T-cell (primary cell): ENCODE results near the gene TNFAIP8L1. TPM values are rescaled to one million over a fixed set of nuclear protein-coding genes. Genes with fewer than 3 reads are reported as not detected.

Experiments
- ATAC-seq, 4 experiments: fragments of 200-7000 bp in 3 of 4; fragments of 150-1000 bp in 1 of 4; cut with Tn5 transposase; replicated peaks in 1 of 4; 1 replicate in 3 of 4; 2 replicates in 1 of 4; pipeline ENCODE4 v1.10.0; 2021; ENCODE audit warnings: moderate library complexity in 3 of 4, mild to moderate bottlenecking in 2 of 4, moderate number of reproducible peaks in 1 of 4
- CTCF ChIA-PET, 2 donors: fragments of 300-600 bp; sonication (Branson Sonifier 250); formaldehyde crosslinking; loops; one replicate each; lab custom pipeline; 2022; ENCODE audit warnings: antibody characterized with exemption in 2 of 2; lab: Charles Lee
- POLR2A ChIA-PET, 2 donors: fragments of 300-600 bp; sonication (Branson Sonifier 250); formaldehyde crosslinking; loops; one replicate each; lab custom pipeline; 2022; ENCODE audit warnings: antibody characterized with exemption in 2 of 2; lab: Charles Lee
- DNase-seq, 35 experiments: peaks; one replicate each; pipeline versions ENCODE4 v3.0.0 to v3.0.0-alpha.2; 2013 to 2023
- H3K27ac ChIP-seq: one replicate; pipeline ENCODE4 v1.5.1; 2013; ENCODE audit warnings: low read length
- H3K27me3 ChIP-seq, 2 experiments: replicated peaks in 1 of 2; 1 replicate in 1 of 2; 2 replicates in 1 of 2; pipeline versions ENCODE4 v1.6.1 to v1.7.0; 2013; ENCODE audit warnings: low read length in 1 of 2, mixed read lengths in 1 of 2; ENCODE audit not compliant: control insufficient read depth in 2 of 2, insufficient read depth in 2 of 2; ENCODE audit errors: extremely low read depth in 1 of 2
- H3K36me3 ChIP-seq, 2 donors: 1 replicate in 1 of 2; 2 replicates in 1 of 2; pipeline versions ENCODE4 v1.6.1 to v1.7.0; 2013; ENCODE audit warnings: low read length in 1 of 2; ENCODE audit not compliant: control insufficient read depth in 2 of 2, insufficient read depth in 1 of 2; ENCODE audit errors: extremely low read depth in 1 of 2
- H3K4me1 ChIP-seq, 2 experiments: 1 replicate in 1 of 2; 2 replicates in 1 of 2; pipeline versions ENCODE4 v1.6.1 to v1.7.0; 2013; ENCODE audit warnings: low read length in 2 of 2, mixed read lengths in 1 of 2; ENCODE audit not compliant: insufficient read depth in 2 of 2, control insufficient read depth in 1 of 2; ENCODE audit errors: extremely low read depth in 1 of 2
- H3K4me3 ChIP-seq, 2 donors: 1 replicate in 1 of 2; 2 replicates in 1 of 2; pipeline versions ENCODE4 v1.5.1 to v1.7.0; 2013; ENCODE audit warnings: mild to moderate bottlenecking in 2 of 2, low read length in 1 of 2, moderate library complexity in 1 of 2; ENCODE audit not compliant: control insufficient read depth in 1 of 2; ENCODE audit errors: extremely low read depth in 1 of 2
- H3K9me3 ChIP-seq: 2 replicates; pipeline ENCODE4 v1.7.0; 2013
- H3K27ac Mint-ChIP-seq, 2 donors: one replicate each; pipeline ENCODE4 v1.8.0; 2020 to 2021; ENCODE audit warnings: mild to moderate bottlenecking in 2 of 2, mixed read lengths in 2 of 2
- H3K27me3 Mint-ChIP-seq, 2 donors: one replicate each; pipeline ENCODE4 v1.8.0; 2021 to 2022; ENCODE audit warnings: mixed read lengths in 2 of 2
- H3K36me3 Mint-ChIP-seq: one replicate; pipeline ENCODE4 v1.8.0; 2021; ENCODE audit warnings: mixed read lengths
- H3K4me1 Mint-ChIP-seq, 3 donors: one replicate each; pipeline ENCODE4 v1.8.0; 2020 to 2022; ENCODE audit warnings: mixed read lengths in 3 of 3, mild to moderate bottlenecking in 1 of 3
- H3K4me3 Mint-ChIP-seq, 3 donors: one replicate each; pipeline ENCODE4 v1.8.0; 2020 to 2022; ENCODE audit warnings: mild to moderate bottlenecking in 3 of 3, mixed read lengths in 3 of 3, moderate library complexity in 3 of 3
- H3K9me3 Mint-ChIP-seq, 3 donors: one replicate each; pipeline ENCODE4 v1.8.0; 2020 to 2022; ENCODE audit warnings: mixed read lengths in 3 of 3
- WGBS: methylation state at CpG from one replicate; pipeline ENCODE4 v1.1.5; 2013; ENCODE audit warnings: missing lambda C conversion rate; ENCODE audit not compliant: insufficient coverage; 5-methylcytosine and 5-hydroxymethylcytosine counted together
- total RNA-seq, 35 experiments: library from RNA in 6 of 35; stranded (reverse) in 6 of 35; fragments of 120-200 nt in 1 of 35; gene quantifications; one replicate each; pipeline versions ENCODE4 v1.2.1 to v1.2.4 and lab custom pipeline; 2013 to 2026

The TNFAIP8L1 gene
- total RNA-seq, 5 donors from 2014 or later (not counting 1 experiment from before 2014, with no cell fraction given), result 10.8 to 23.0 (median 19.5) TPM

DNA sequence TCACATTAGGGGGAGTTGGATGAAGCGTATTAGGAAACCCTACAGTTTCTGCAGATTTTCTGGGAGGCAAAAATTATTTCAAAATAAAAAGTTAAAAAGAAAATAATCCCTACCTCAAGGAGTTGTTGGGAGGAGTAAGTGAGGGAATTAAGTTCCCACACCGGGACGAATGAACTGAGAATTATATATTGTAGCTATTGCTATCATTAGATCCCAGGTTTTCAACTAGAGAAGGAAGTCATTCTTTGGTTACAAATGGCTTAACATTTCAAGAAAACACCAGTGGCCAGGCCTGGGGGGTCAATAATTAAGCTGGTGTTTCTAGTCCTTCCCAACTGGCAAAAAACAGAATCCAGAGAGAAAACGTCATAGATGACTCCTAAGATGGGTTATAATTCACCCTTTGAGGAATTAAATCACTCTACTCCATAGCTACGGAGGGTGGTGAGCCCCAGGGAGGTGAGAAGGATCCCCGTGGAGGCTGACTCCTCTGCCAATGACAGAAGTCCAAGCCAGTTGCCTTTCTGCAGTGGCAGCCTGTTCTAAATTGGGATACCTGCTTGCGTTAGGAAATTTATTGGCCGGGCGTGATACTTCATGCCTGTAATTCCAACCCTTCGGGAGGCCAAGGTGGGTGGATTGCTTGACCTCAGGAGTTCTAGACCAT lies 32.0 kb downstream of the TNFAIP8L1 start:
- no peaks in the 10 kb centered on the region for H3K27me3 Mint-ChIP-seq
- H3K4me1 Mint-ChIP-seq, result peaks cover 8 to 20% (median 15%) of the 10 kb centered on the region in 3 donors
- H3K4me3 Mint-ChIP-seq, result peak overlapping the region; percentile 42 to 85 (median 72)
- H3K4me1 ChIP-seq, result peaks cover 2 to 21% of the 10 kb centered on the region in 2 experiments
- no peak overlapping the region for H3K4me3 ChIP-seq
- peaks cover 19 to 24% of the 10 kb centered on the region in 2 donors for H3K36me3 ChIP-seq
- ATAC-seq (no peak), DNase-seq (no peak)
- ChIA-PET CTCF (no interaction called here), POLR2A (interaction anchor here in 1 of 2 donors (0.5 kb wide), 1 partner anchor 127 kb away, joined by 5 read pairs; no protein-coding TSS in a partner anchor)
- no peaks in the 10 kb centered on the region for H3K9me3 Mint-ChIP-seq
- WGBS, result 71% methylated on average over 1 of the region's 10 CpGs
- H3K36me3 Mint-ChIP-seq, result peaks cover 5% of the 10 kb centered on the region
- no peak overlapping the region for H3K27ac ChIP-seq
- H3K27ac Mint-ChIP-seq, result peak overlapping the region; percentile 48 to 62
- no peaks in the 10 kb centered on the region for H3K27me3 ChIP-seq
- H3K9me3 ChIP-seq, result no peaks in the 10 kb centered on the region

- Mint-ChIP-seq H3K4me3 (no peak overlapping the region), H3K9me3 (no peaks in the 10 kb centered on the region), H3K27me3 (no peaks in the 10 kb centered on the region), H3K27ac (peak overlapping the region in 1 of 2 donors; percentile 22), H3K36me3 (peaks cover 9% of the 10 kb centered on the region), H3K4me1 (peaks cover 8 to 15% (median 12%) of the 10 kb centered on the region in 3 donors)
- no peak for DNase-seq
- H3K4me1 ChIP-seq, result peaks cover 2 to 21% of the 10 kb centered on the region in 2 experiments
- no peak for ATAC-seq
- no peaks in the 10 kb centered on the region for H3K27me3 ChIP-seq
- peaks cover 25 to 28% of the 10 kb centered on the region in 2 donors for H3K36me3 ChIP-seq
- H3K27ac ChIP-seq, result no peak overlapping the region
- H3K9me3 ChIP-seq, result no peaks in the 10 kb centered on the region
- ChIA-PET CTCF (interaction anchor here in 1 of 2 donors (0.6 kb wide), 1 partner anchor 96 kb away, joined by 8 read pairs; no protein-coding TSS in a partner anchor), POLR2A (interaction anchor here in 1 of 2 donors (0.6 kb wide), 2 partner anchors 49 to 962 kb away, joined by 3 to 11 read pairs; no protein-coding TSS in a partner anchor)
- H3K4me3 ChIP-seq, result no peak overlapping the region
- 40% methylated on average over 1 of the region's 4 CpGs for WGBS
Measured at GRCh38 chr19:4673216-4673615, 33.9 kb downstream of the TNFAIP8L1 start.

DNA sequence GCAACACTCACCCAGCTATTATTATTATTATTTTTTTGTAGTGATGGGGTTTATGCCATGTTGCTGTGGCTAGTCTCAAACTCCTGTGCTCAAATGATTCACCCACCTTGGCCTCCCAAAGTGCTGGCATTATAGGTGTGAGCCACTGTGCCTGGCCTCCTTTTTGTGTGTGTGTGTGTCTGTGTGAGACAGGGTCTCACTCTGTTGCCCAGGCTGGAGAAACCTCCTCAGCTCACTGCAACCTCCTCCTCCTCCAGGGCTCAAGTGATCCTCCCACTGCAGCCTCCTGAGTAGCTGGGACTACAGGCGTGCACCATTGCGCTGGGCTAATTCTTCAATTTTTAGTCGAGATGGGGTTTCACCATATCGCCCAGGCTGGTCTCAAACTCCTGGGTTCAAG lies 34.4 kb downstream of the TNFAIP8L1 start:
- Histone ChIP-seq H3K4me1 (peaks cover 2 to 18% of the 10 kb centered on the region in 2 experiments), H3K27me3 (no peaks in the 10 kb centered on the region), H3K4me3 (no peak overlapping the region), H3K36me3 (peaks cover 23 to 25% of the 10 kb centered on the region in 2 donors), H3K27ac (no peak overlapping the region), H3K9me3 (no peaks in the 10 kb centered on the region)
- H3K27me3 Mint-ChIP-seq, result no peaks in the 10 kb centered on the region
- H3K27ac Mint-ChIP-seq, result peak overlapping the region in 1 of 2 donors; percentile 39
- peaks cover 7% of the 10 kb centered on the region for H3K36me3 Mint-ChIP-seq
- ChIA-PET CTCF (interaction anchor here in 1 of 2 donors (0.6 kb wide), 1 partner anchor 95 kb away, joined by 8 read pairs; no protein-coding TSS in a partner anchor), POLR2A (no interaction called here)
- H3K4me1 Mint-ChIP-seq, result peaks cover 8 to 11% (median 10%) of the 10 kb centered on the region in 3 donors
- no peak overlapping the region for H3K4me3 Mint-ChIP-seq
- 96% methylated on average over 4 of the region's 4 CpGs for WGBS
- ATAC-seq (no peak), DNase-seq (no peak)
- no peaks in the 10 kb centered on the region for H3K9me3 Mint-ChIP-seq

- 98% methylated on average over 15 of the region's 16 CpGs for WGBS
- Histone ChIP-seq H3K9me3 (no peaks in the 10 kb centered on the region), H3K4me3 (no peak overlapping the region), H3K27ac (no peak overlapping the region), H3K36me3 (peaks cover 22 to 35% of the 10 kb centered on the region in 2 donors), H3K27me3 (no peaks in the 10 kb centered on the region), H3K4me1 (peaks cover 0 to 5% of the 10 kb centered on the region in 2 experiments)
- ChIA-PET CTCF (no interaction called here), POLR2A (no interaction called here)
- ATAC-seq, result no peak
- H3K27me3 Mint-ChIP-seq, result no peaks in the 10 kb centered on the region
- H3K36me3 Mint-ChIP-seq, result peaks cover 7% of the 10 kb centered on the region
- no peak overlapping the region for H3K4me3 Mint-ChIP-seq
- peaks cover 0 to 2% (median 0%) of the 10 kb centered on the region in 3 donors for H3K4me1 Mint-ChIP-seq
- no peaks in the 10 kb centered on the region for H3K9me3 Mint-ChIP-seq
- no peak for DNase-seq
- no peak overlapping the region for H3K27ac Mint-ChIP-seq
Measured at GRCh38 chr19:4675346-4675745, 36.0 kb downstream of the TNFAIP8L1 start.

GRCh38 chr19:4676955-4677731 lies 37.8 kb downstream of the TNFAIP8L1 start:
- Mint-ChIP-seq H3K36me3 (peaks cover 10% of the 10 kb centered on the region), H3K4me1 (no peaks in the 10 kb centered on the region), H3K27me3 (no peaks in the 10 kb centered on the region), H3K9me3 (no peaks in the 10 kb centered on the region), H3K4me3 (no peak overlapping the region), H3K27ac (peak overlapping the region in 1 of 2 donors; percentile 11)
- peak in 4 of 35 experiments; percentile 10 to 46 (median 16) for DNase-seq
- no peak overlapping the region for H3K27ac ChIP-seq
- peaks cover 22 to 36% of the 10 kb centered on the region in 2 donors for H3K36me3 ChIP-seq
- no peak overlapping the region for H3K4me3 ChIP-seq
- no peaks in the 10 kb centered on the region for H3K4me1 ChIP-seq
- H3K9me3 ChIP-seq, result no peaks in the 10 kb centered on the region
- POLR2A ChIA-PET, result no interaction called here
- 92% methylated on average over 12 of the region's 17 CpGs for WGBS
- CTCF ChIA-PET, result interaction anchor here in 1 of 2 donors (0.6 kb wide), 1 partner anchor 1680 kb away, joined by 3 read pairs; no protein-coding TSS in a partner anchor
- H3K27me3 ChIP-seq, result no peaks in the 10 kb centered on the region
- ATAC-seq, result no peak
